ENCODE measurements around the gene DGKH.

DGKH gene

DNA sequence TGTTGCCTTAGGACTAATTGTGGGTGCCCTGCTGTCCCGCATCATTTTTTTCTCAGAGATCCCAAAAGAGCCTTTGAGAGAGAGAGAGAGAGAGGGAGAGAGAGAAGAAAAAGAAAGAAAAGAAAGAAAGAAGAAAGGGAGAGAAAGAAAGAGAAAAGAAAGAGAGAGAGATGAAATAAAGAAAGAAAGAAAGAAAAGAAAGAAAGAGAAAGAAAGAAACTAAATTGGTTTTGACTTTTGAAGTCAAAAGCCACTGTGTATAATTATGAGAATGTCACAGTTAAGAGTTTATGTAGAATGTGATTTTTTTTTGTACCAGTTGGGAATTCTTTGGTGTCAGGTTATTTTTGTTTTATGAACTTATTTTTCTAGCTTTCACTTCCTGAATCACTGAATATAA is 180.1 kb downstream of the DGKH start:
- DNase-seq (ENCODE audit: low read depth), result no peak

DNA sequence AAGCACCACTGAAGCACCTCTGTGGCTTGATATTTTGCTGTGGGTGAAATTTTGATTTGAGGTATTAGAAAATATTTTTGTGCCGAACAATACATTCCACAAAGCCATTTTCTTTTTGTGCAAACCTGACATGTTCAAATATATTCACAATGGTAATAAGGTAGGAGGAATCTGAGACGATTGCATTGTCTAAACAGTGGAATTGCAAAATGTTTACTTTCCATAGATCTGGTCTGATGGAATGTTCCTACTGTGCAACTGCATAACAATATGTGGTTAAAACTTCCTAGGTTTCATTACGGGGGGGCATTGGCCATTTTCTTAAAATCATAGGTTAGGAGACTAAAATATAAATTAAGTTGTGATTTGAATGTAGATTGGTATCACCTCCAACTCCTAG is 180.8 kb downstream of the DGKH start:
- DNase-seq (ENCODE audit: low read depth), result no peak

DNA sequence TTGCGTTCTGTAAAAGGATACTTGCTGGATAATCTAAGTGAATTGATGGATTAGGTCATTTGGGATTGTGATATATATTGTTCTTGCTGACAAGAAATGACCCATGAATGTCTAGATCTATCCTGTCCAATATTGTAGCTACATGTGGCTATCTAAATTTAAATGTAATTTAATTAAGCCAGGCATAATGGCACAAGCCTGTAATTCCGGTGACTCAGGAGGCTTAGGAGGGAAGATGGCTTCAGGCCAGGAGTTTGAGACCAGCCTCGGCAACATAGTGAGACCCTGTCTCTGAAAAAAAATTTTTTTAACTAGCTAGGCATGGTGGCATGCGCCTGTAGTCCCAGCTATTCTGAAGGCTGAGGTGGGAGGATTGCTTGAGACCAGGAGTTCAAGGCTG is 184.2 kb downstream of the DGKH start:
- no peak for DNase-seq (ENCODE audit: low read depth)

DNA sequence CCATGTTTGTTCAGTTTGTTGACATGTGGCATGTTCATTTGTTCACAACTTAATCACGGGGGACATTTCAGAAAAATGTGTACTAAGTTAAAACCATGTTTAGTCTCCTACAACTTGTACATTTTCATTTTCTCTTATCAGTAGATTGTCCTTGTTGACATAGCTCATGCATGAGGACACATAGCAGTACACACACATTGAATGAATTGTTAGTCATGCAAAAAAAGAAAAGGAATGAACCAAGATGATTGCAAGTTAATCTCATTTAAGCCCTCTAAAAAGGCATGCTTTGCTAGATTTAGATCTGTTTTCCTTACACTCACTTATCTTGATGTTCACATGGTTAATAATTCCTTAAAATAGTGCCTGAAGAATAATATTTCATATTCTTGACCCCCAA is 185.3 kb downstream of the DGKH start:
- no peak for DNase-seq (ENCODE audit: low read depth)

DNA sequence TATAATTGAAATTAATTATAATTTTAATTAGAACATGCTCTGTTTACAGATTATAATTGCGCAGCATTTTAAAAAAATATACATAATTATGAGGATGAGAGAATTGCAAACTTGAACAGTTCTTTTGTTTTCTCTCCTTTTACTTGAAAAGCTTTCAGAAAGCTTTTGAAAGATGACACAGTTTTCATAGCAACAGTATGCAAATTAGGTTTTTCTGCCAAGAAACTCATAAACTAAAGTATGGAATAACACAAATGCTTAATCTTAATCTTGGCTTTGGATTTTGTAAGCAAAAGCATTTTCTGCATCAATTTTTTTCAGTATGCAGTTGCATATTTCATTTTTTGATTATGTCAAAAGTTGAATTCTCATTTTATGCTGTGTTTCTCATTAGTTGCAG is 190.7 kb downstream of the DGKH start:
- DNase-seq (ENCODE audit: low read depth), result no peak

DNA sequence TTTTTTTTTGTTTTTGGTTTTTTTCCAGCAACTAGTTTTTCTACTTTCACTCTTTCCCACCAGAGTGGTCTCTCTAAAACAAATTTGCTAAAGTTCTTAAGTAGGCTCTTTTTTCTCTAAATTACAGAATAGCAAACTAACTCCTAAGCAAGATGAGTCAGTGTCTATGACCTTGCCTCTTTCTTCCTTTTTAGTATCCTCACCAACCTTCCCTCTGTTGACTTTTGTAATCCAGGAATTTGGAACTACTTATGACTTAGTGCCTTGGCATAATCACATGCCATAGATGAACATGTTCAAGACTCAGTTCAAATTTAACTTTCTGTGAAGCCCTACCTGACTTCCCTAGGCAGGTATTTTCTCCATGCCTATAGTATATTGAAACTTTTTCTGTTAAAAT is 191.2 kb downstream of the DGKH start:
- no peak for DNase-seq (ENCODE audit: low read depth)

DNA sequence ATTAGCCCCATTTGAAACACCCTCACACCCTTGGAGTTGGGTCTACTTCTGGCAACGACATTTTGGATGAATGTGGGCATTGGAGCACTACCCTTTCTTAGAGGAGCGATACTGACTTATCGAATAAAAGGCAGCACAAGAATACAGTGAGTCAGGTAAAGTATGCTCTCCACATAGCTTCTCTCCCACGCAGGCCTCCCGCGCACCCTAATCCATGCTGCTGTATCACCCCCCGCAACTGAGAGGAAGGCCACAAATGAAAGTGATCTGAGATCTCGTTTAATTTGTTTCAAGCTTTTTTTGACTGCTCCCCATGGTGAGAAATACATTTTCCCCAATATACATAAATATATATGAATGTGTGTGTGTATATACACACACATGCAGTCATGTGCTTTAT is 198.1 kb downstream of the DGKH start:
- DNase-seq (ENCODE audit: low read depth), result no peak

DNA sequence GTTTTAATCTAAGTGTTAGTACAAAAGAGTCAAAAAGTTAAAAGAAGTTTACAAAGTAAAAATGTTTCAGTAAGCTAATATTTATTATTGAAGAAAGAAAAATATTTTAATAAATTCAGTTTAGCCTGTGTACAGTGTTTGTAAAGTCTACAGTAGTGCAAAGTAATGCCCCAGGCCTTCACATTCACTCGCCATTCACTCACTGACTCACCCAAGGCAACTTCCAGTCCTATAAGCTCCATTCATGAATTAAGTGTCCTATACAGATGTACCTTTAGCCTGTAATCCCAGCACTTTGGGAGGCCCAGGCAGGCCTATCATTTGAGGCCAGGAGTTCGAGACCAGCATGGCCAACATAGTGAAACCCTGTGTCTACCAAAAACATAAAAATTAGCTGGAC is 199.4 kb downstream of the DGKH start:
- DNase-seq (ENCODE audit: low read depth), result no peak

DNA sequence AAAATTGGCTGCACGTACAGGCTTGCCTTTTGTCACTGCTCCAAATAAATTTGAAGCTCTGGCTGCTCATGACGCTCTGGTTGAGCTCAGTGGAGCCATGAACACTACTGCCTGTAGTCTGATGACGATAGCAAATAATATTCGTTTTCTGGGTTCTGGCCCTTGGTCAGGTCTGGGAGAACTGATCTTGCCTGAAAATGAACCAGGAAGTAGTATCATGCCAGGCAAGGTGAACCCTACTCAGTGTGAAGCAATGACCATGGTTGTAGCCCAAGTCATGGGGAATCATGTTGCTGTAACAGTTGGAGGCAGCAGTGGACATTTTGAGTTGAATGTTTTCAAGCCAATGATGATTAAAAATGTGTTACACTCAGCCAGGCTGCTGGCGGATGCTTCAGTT is 207.4 kb downstream of the DGKH start:
- DNase-seq (ENCODE audit: low read depth), result no peak

DNA sequence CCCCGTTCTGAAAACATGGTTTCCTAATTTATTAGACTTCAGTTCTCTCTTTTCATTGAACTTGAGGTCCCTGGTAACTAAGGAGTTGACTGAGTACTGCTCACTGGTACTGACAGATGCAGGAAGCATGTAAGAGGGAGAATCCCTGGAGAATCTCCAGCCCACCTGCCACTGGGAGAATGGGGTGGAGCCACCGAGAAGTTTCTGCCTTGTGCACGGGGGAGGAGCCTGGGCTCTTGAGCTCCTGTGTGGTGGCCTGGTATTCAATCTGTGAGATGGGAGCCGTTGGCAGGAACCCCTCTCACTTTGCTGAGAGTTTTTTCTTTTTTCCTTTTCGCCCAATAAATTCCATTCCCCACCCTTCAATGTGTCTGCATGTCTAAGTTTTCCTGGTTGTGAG is 210.3 kb downstream of the DGKH start:
- DNase-seq (ENCODE audit: low read depth), result no peak

DNA sequence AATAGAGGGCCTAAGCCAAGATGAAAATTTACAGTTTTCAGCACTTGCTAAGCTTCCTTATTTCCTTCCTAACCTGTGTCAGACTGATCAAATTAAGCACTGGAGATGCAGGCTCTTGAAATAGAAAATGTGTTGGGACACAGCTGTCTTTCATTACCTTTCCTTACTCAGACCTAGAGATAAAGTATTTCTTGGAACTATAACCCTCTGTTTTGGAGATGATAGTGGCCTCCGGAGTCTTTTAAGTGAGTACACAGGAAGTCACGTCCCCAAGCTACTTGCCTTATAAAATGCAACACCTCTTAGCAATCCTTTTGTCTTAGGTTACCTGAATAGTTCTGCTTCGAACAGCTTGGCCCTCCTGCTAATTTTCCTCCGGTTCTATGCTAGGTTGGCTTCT is 211.1 kb downstream of the DGKH start:
- no peak for DNase-seq (ENCODE audit: low read depth)

DNA sequence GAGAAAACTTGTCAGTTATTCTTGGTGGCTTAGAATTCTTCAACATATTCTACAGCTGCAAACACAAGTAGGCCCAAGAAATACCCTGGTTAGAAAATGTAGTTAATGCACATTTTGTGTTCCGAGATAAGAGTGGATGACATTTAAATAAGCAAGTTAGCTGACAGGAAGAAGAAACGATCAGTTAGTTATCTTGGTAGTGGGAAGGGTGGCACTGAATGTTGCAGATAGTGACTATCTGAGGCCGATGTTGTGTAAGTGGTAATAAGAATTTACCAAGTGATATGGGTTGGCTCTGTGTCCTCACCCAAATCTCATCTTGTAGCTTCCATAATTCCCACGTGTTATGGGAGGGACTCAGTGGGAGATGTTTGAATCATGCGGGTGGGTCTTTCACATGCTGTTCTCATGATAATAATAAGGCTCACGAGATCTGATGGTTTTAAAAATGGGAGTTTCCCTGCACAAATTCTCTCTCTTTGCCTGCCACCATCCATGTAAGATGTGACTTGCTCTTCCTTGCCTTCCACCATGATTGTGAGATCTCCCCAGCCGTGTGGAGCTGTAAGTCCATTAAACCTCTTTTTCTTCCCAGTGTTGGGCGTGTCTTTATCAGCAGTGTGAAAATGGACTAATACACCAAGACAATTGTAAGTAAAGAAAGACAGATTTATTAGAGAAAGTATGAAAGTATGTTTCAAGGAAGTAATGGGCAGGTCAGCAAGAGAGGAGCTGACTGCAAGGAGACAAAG is 212.6 kb downstream of the DGKH start:
- DNase-seq (ENCODE audit: low read depth), result no peak

DNA sequence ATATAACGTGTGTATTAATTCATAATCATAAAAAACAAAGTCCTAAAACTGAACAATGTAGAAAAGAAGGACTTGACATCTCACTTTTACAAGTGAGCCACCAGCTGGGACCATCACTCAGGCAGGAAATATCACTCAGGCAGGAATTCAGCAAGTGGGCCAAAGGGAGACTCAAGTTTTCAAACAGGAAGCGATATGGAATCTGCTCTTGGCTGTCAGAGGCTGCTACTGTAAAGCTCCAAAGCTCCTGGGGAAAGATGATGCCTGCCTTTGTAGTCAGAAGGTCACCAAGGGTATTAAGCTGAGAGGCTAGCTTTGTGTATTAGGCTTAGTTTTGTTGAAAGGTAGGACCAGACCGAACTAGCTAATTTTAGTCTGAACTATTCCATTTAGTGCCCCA is 218.0 kb downstream of the DGKH start:
- no peak for DNase-seq (ENCODE audit: low read depth)

DNA sequence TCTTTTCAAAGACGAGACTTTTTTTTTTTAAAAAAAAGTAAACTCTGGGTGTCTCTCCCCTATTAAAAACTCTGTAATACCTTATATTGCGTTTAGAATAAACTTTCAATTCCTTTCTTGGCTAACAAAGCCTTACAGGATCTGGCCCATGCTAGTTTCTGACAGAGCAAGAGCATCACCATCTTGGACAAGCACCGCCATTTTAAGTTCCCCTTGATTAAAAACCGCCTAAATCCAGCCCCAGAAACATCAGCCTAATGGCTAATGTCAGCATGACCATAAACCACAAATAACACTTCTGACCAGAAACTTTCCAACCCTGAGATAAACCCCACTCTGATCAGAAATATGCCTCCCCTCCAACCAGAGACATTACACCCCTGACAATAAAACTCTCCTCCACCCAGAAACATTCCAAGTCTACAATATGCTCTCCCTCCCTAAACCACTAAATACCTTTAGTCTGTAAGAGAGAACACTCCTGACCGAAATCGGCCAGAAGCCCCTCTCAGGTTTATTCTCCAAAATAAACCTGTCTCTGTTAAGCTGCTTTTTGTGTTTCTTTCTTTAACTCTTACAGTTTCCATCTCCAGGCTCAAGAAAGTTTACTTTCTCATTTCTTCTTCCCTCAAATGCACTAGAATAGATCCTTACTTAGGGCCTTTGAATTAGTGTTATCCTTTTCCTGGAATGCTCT is 221.9 kb downstream of the DGKH start:
- no peak for DNase-seq (ENCODE audit: low read depth)

DNA sequence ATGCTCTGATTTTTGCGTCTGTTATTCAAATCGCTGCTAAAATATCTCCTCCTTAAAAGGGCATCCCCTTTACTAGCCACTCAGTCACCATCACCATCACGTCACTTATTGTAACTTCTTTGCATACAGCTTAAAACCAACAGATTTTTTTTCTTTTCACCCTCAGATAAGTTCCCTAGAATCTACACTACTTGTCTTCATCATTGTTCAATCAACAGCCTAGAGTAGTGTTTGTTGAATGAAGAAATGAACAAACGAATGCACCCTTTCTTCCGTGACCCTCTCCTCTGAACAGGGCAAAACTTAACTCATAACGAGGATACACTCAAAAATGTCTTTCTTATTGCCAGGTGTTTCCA is 222.4 kb downstream of the DGKH start:
- no peak for DNase-seq (ENCODE audit: low read depth)

DNA sequence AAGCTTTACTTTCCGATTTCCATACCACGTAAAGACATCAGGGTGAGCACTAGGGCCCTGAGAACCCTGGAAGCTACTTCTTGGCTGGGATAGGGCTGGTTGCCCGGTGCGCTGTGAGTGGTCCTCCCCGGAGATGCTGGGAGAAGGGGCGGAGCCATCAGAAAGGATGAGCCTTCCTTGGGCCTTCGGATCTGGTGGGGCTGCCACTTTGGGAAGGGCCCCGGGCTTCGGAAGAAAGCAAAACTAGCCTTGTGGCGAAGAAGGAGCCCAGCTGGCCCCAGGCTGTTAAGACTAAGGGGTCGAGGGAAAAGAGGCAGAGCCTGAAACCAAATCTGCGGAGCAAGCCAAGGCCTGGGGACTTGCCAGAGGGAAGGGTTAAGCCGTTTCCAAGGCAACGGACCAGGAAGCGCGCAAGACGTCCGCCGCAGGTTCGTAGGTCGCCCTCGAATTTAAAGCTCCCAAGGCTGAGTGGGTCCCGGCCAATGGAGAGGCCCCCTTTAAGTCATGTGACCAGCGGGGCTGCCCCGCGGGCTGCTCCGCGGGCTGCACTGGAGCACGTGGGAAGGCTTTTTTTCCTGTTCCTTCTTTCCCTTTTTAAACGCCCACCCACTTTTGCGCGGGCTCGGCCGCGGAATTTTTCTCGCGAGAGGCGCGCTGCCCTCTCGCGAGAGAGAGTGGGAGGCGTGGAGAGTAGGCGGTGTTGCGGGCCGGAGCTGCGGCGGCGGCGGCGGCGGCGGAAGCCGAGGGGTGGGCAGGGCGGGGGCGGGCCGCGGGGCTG is 223.1 kb downstream of the DGKH start:
- peak; percentile 78 for DNase-seq (ENCODE audit: low read depth)

DNA sequence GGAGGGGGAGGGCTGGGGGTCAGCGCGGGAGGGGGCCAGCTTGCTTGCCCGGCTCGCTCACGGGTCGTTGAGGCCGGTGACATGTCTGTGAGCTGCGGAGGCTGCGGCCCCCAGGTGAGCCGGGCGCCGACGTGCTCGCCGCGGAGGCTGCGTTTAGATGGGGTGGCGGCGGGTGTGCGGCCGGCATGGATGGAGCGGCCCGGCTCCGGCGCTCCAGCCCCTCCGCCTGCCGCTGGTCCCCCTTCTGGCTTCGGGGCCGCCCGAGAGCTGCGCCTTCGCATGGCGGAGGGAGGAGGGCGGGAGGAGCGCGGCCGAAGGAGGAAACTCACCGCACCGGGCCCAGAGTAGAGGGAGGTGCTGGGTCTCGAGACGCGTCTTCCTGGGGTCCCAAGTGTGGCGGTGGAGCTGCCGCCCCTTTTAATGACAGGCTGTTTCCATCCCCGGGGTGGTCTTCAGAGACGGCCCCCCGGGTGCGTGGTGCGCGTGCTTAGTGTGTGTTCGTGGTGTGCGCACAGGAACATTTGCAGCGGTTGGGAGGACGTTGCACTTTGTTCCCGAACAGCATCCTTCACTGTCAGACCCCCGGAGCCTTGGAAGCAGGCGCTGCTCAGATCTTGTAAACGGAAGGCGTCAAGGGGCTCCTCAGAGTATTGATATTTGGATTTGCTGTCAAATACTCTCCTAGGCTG is 223.8 kb downstream of the DGKH start, which contains the start of gene AKAP11:
AKAP11 (plus strand) TSS at position 38 of the 689 bp plus-strand sequence. CDS start 14,197 bp downstream, outside the sequence.
- DNase-seq (ENCODE audit: low read depth), result no peak

DNA sequence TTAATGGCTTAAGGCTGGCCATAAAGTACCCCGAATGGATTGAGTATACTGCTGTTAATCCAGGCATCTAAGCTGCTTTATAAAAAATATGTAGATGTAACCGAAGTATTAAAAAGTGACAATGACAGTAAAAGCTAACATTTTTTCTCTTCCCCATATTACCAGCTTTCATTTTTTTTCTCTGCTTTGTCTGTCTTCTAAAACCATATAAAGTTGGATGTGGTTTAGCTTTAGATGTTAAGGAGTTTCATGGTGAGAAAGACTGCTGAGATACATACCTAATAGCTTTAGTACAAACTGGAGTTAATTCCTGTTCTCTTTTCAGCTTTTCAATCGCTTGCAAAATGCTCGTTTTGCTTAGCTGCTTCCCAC is 224.3 kb downstream of the DGKH start:
- no peak for DNase-seq (ENCODE audit: low read depth)

DNA sequence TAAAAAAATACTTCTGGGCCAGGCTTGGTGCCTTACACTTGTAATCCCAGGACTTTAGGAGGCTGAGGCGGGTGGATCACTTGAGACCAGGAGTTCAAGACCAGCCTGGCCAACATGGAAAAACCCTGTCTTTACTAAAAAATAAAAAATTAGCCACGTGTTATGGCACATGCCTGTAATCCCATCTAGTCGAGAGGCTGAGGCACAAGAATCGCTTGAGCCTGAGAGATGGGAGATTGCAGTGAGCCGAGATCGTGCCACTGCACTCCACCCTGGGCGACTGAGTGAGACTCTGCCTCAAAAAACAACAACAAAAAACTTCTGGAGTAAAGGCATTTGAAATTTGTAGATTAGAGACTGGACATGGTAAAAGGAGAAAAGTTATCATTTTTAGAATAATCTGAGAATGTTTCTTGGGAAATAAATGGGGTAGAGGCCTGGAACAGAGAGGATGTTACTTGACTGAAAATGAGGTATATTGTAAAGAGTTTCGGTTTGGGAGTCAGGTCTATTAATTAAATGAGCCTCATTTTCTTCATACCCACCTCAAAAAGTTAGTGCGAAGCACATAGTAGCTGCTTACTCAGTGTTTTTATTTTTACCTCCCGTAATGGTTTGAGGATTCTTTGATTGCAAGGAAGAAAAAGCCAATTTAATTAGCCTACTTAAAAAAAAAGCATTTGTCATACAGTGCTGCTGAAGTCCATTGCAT is 226.1 kb downstream of the DGKH start:
- DNase-seq (ENCODE audit: low read depth), result no peak

DNA sequence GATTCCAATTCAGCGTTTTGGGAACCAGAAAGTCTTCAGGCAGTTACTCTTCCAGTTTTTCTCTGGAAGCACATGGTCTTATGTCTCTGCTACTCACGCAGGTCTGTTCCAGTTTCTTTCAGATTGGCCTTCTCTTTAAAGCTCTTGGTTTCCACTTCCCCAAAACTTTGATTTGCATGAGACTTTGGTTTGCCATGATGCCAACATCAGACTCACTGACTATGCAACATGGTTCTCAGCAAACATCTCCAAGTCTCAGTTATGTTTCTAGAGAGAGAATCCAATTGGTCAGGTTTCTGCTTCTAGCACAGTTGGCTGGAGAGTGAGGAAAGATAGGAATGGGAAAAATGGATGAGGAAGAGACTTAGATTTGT is 226.6 kb downstream of the DGKH start:
- no peak for DNase-seq (ENCODE audit: low read depth)

DNA sequence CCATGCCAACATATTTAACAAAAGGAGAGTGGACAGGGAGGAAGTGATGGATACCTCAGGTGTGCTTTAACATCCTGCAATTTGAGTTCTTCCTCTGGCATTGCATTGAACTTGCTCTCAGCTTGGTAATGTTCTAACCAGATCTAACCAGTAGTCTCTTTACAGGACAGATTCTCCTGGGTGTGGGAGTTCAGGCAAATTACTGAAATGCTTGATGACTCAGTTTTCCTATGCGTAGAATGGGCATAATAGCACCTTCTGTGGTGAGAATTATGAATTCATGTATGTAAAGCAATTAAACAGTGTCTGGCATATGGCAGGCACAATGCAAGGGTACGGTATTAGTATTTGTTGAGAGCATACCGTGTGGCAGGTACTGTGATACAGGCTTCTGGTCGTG is 227.1 kb downstream of the DGKH start:
- no peak for DNase-seq (ENCODE audit: low read depth)

DNA sequence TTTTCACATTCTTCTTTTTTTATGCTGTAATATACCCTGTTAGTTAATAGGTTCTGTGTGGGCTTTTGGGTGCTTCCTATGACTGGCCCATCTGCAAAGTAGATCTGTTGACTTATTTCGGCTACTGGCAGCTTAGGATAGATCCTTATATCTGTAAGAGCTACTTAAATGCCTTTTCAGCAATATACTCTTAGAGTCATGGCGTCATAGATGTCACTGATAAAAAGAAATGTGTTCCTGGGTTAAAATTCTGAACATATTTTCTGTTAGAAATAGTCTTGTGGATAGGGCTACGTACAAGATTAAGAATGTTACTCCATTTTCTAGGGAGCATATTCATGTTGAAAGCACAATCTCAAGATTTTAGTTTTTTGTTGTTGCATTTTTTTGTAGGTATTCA is 228.2 kb downstream of the DGKH start:
- no peak for DNase-seq (ENCODE audit: low read depth)

Measured in HS-5 (cell line).